Lung microvascular endothelial cell (primary cell): Measurements from ENCODE around the gene UQCR11. TPM values are rescaled to one million over a fixed set of nuclear protein-coding genes. Genes with fewer than 3 reads are reported as not detected.

ENCODE experiments used
- total RNA-seq: library from RNA; depleted of rRNA; stranded (reverse); fragments of >200 nt; gene quantifications from 2 replicates; pipeline ENCODE4 v1.2.1, GENCODE V29; 2014

The UQCR11 gene
- total RNA-seq, 1 donor from 2014 or later: 127 TPM

Other genes starting within 250 kb of the UQCR11 start
- 64.9 and 110 TPM in 2 replicates for gene NDUFS7, start 221.6 kb downstream of the UQCR11 start, total RNA-seq
- gene GAMT, start 203.9 kb downstream of the UQCR11 start, total RNA-seq: 8.3 and 12.6 TPM in 2 replicates
- 46.4 and 48.4 TPM in 2 replicates for gene DAZAP1, start 197.9 kb downstream of the UQCR11 start, total RNA-seq
- gene RPS15, start 167.1 kb downstream of the UQCR11 start, total RNA-seq: 338 and 383 TPM in 2 replicates
- under 0.01 TPM in 2 replicates for gene APC2, start 155.3 kb downstream of the UQCR11 start, total RNA-seq
- 13.5 and 17.5 TPM in 2 replicates for gene C19orf25, start 126.2 kb downstream of the UQCR11 start, total RNA-seq
- gene PCSK4, start 115.1 kb downstream of the UQCR11 start, total RNA-seq: 0.44 and 0.60 TPM in 2 replicates
- gene REEP6, start 114.3 kb downstream of the UQCR11 start, total RNA-seq: 0.20 and 0.44 TPM in 2 replicates
- not detected in 2 replicates for gene ADAMTSL5, start 92.4 kb downstream of the UQCR11 start, total RNA-seq
- gene PLK5, start 81.4 kb downstream of the UQCR11 start, total RNA-seq: not detected in 2 replicates
- gene MEX3D, start 37.1 kb downstream of the UQCR11 start, total RNA-seq: 41.6 and 75.6 TPM in 2 replicates
- gene MBD3, start 12.6 kb downstream of the UQCR11 start, total RNA-seq: 46.0 and 79.4 TPM in 2 replicates
- 47.9 and 48.6 TPM in 2 replicates for gene TCF3, start 47.2 kb upstream of the UQCR11 start, total RNA-seq
- not detected in 2 replicates for gene ONECUT3, start 148.0 kb upstream of the UQCR11 start, total RNA-seq
- gene ATP8B3, start 206.8 kb upstream of the UQCR11 start, total RNA-seq: 0.20 and 0.65 TPM in 2 replicates
- gene REXO1, start 243.0 kb upstream of the UQCR11 start, total RNA-seq: 4.4 and 6.9 TPM in 2 replicates